ENCODE results near the gene DNAL1.

DNA sequence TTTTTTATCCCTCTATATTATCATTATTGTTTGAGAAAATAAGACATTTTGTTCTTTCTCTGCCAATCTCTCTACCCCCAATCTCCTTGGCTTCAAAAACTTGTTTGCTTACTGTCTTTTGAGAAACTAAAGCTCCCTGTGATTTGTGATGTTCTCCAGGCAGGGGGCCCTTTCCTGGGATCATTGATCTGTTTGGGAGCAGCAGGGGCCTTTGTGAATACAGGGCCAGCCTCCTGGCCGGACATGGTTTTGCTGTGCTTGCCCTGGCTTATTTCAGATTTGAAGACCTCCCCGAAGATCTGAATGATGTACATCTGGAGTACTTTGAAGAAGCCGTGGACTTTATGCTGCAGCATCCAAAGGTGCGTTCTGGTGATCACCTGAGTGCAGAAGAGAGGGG is 28.0 kb upstream of the DNAL1 start:
- TF ChIP-seq, protein P1, sequence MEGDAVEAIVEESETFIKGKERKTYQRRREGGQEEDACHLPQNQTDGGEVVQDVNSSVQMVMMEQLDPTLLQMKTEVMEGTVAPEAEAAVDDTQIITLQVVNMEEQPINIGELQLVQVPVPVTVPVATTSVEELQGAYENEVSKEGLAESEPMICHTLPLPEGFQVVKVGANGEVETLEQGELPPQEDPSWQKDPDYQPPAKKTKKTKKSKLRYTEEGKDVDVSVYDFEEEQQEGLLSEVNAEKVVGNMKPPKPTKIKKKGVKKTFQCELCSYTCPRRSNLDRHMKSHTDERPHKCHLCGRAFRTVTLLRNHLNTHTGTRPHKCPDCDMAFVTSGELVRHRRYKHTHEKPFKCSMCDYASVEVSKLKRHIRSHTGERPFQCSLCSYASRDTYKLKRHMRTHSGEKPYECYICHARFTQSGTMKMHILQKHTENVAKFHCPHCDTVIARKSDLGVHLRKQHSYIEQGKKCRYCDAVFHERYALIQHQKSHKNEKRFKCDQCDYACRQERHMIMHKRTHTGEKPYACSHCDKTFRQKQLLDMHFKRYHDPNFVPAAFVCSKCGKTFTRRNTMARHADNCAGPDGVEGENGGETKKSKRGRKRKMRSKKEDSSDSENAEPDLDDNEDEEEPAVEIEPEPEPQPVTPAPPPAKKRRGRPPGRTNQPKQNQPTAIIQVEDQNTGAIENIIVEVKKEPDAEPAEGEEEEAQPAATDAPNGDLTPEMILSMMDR (conservative IDR thresholded peaks at IDR 0.05; ENCODE audit: low read length) = no peak
- TF ChIP-seq EZH2phosphoT487 (IDR thresholded peaks at IDR 0.05; ENCODE audit: borderline replicate concordance) = no peak
